AG04450 (cell line): ENCODE measurements around the gene VSX2. TPM values are rescaled to one million over a fixed set of nuclear protein-coding genes. Genes with fewer than 3 reads are reported as not detected.

Source experiments
- CTCF ChIA-PET: fragments of 300-600, 350-600 bp; formaldehyde crosslinking; extraction: SDS; loops from one replicate; lab custom pipeline; 2022; ENCODE audit warnings: antibody characterized with exemption, inconsistent platforms; lab: Charles Lee
- POLR2A ChIA-PET: fragments of 350-600 bp; formaldehyde crosslinking; extraction: SDS; loops from one replicate; lab custom pipeline; 2021; ENCODE audit warnings: antibody characterized with exemption, inconsistent platforms; lab: Yijun Ruan, JAX
- DNase-seq: peaks from one replicate; pipeline ENCODE4 v3.0.0-alpha.2; 2011; ENCODE audit warnings: low read depth, low spot score
- H3K27ac ChIP-seq: one replicate; pipeline ENCODE4 v1.5.1; 2012; ENCODE audit warnings: low read depth, low read length, control low read depth
- H3K27me3 ChIP-seq: one replicate; pipeline ENCODE4 v1.6.0; 2012; ENCODE audit warnings: low read length; ENCODE audit not compliant: control insufficient read depth, insufficient read depth
- H3K4me3 ChIP-seq: 2 replicates; pipeline ENCODE4 v1.5.1; 2011; ENCODE audit warnings: mild to moderate bottlenecking, low read depth, low read length, control low read depth
- H3K9me3 ChIP-seq: 2 replicates; pipeline ENCODE4 v1.5.1; 2012; ENCODE audit warnings: low read length; ENCODE audit not compliant: control insufficient read depth, insufficient read depth
- polyA plus RNA-seq: library from polyadenylated mRNA; depleted of rRNA; stranded (reverse); fragments of >200 nt; gene quantifications from 2 replicates; pipeline ENCODE4 v1.2.3, GENCODE V29; 2011
- TF ChIP-seq, protein P1 (sequence below): IDR thresholded peaks from 2 replicates; pipeline ENCODE4 v1.5.1; 2011; ENCODE audit warnings: low read depth, low read length, control low read depth, inconsistent platforms

Gene VSX2
- polyA plus RNA-seq, 1 experiment, result not detected

DNA sequence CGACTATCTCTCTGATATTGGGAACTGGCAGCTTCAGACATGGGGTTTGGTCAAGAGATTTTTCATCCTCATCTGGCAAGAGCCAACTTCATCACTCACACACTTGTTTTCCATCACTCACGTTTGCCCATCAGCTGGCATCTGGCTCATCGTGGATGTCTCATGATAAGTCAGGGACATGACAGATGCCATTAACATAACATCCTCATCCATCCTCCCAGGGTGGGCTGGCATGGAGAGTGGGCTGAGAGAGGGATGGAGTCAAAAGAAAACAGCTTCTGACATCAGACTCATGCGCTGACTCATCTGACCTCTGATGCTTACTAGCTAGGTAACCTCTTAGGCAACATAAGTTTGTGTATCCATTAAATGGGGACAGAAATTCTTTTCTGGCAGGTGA is 1.8 kb upstream of the VSX2 start:
- CTCF ChIA-PET, result no interaction called here
- Histone ChIP-seq H3K27me3 (peaks cover 77% of the 10 kb centered on the region), H3K27ac (no peak overlapping the region), H3K9me3 (peaks cover 14% of the 10 kb centered on the region; the same call in 1 of the 2 replicates), H3K4me3 (no peak overlapping the region)
- POLR2A ChIA-PET, result no interaction called here
- TF ChIP-seq, protein P1, sequence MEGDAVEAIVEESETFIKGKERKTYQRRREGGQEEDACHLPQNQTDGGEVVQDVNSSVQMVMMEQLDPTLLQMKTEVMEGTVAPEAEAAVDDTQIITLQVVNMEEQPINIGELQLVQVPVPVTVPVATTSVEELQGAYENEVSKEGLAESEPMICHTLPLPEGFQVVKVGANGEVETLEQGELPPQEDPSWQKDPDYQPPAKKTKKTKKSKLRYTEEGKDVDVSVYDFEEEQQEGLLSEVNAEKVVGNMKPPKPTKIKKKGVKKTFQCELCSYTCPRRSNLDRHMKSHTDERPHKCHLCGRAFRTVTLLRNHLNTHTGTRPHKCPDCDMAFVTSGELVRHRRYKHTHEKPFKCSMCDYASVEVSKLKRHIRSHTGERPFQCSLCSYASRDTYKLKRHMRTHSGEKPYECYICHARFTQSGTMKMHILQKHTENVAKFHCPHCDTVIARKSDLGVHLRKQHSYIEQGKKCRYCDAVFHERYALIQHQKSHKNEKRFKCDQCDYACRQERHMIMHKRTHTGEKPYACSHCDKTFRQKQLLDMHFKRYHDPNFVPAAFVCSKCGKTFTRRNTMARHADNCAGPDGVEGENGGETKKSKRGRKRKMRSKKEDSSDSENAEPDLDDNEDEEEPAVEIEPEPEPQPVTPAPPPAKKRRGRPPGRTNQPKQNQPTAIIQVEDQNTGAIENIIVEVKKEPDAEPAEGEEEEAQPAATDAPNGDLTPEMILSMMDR, result no peak
- DNase-seq, result no peak

DNA sequence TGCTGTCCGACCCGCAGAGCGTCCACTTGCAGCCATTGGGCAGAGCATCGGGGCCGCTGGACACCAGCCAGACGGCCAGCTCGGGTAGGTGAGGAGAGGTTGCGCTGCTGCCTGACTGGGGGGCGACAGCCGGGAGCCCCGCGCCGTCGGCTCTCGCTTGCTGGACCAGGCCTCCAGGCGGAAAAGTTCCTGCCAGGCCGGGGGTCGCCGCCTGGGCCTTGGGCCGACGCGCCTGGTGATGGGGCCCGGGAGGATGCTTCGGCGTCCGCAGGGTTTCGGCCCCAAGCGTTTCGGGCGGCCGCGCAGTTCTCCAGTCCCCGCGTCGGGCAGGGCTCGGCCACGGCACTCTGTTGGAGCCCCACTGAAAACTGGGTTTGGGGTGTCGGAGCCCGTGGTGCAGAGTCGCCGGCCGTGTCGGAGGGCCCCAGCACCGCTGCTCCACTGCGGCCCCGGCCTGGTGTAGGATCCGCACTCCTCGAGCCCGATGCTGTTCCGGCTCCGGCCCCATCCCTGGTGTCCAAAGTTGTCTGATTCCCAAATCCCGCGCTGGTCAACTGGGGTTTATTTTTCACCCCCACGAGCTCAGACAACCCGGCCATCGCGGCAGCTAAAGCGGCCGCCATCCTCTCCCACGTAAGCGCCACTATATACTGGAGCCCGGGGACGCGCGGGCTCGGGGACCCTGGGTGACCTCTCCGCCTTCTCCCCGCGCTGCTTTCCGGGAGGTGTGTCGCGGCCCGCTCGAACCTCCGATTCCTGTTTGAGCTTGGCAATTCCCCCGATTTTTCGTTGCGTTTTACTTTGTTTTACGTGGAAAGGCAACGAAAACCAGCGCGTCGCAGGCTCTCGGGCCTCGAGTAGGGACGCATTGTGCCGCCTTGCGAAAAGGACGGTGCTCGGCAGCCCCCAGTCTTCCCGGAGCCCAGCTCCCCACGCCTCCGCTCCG is 872 bp downstream of the VSX2 start:
- H3K9me3 ChIP-seq, result peaks cover 11% of the 10 kb centered on the region; the same call in 1 of the 2 replicates
- H3K27me3 ChIP-seq, result peaks cover 81% of the 10 kb centered on the region
- TF ChIP-seq, protein P1, result no peak
- H3K4me3 ChIP-seq, result no peak overlapping the region
- H3K27ac ChIP-seq, result no peak overlapping the region
- ChIA-PET POLR2A (no interaction called here), CTCF (interaction anchor here (1.2 to 2.0 kb wide), 2 partner anchors 12 to 23 kb away, joined by 3 to 6 read pairs; no protein-coding TSS in a partner anchor)
- no peak for DNase-seq

DNA sequence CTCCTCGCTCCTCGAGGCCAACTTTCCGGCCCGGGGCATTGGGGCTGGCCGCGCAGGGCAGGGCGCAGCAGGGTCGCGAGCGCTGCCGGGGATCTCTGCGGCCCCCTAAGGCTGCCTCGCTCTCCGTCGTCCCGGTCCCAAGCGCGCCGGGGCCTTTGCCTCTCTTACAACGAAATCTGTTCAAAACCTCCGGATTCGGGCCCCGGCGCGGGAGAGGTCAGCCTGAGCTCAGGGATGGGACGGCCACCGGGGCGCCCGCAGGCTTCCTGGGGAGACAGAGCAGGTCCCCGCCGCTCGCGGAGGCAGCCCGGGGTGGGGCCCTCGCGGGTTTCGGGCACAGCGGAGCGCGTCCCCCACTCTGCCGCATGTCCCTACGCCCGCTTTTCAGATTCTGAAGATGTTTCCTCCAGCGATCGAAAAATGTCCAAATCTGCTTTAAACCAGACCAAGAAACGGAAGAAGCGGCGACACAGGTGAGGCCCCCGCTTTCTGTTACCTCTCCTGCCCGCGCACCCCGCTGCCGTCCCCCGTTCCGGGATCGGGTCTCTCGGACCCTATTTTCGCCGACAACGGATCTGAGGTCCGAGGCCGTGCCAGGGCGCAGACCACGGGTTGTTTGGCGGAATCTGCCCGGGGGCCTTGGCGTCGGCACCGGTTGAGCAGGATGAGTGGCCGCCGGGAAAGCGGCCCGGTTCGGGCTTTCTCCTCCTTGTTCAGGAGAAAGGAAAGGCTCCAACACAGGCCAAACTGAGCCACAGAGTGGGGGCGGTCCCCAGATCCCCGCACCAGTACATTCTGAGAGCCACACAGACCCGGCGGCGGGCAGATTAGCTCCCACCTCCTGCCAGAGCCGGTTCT is 1.8 kb downstream of the VSX2 start:
- no peak overlapping the region for H3K27ac ChIP-seq
- CTCF ChIA-PET, result interaction anchor here (1.2 to 2.0 kb wide), 2 partner anchors 11 to 24 kb away, joined by 3 to 6 read pairs; no protein-coding TSS in a partner anchor
- peaks cover 11% of the 10 kb centered on the region; the same call in 1 of the 2 replicates for H3K9me3 ChIP-seq
- POLR2A ChIA-PET, result no interaction called here
- H3K4me3 ChIP-seq, result no peak overlapping the region
- no peak for DNase-seq
- TF ChIP-seq, protein P1, result no peak
- peaks cover 86% of the 10 kb centered on the region for H3K27me3 ChIP-seq

DNA sequence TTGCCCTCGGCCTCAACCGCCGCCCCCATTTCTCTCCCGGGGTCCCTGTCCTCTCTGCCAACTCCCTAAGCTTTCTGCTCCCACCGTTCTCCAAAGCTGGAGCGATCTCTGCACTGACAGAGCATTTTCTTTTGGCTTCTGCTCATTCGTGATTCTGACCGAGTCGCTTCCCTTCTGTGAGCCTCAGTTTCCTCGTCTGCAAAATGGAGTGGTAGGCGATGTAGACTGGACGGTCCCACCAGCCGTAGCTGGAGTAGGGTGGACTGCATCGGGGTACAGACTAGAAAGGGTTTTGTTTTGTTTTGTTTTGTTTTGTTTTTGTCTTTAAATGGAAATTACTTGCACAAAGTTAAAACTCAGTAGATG is 2.4 kb downstream of the VSX2 start:
- ChIA-PET CTCF (interaction anchor here (0.7 kb wide), 1 partner anchor 15 kb away, joined by 6 read pairs; no protein-coding TSS in a partner anchor), POLR2A (no interaction called here)
- Histone ChIP-seq H3K27me3 (peaks cover 92% of the 10 kb centered on the region), H3K4me3 (no peak overlapping the region), H3K27ac (no peak overlapping the region), H3K9me3 (peaks cover 11% of the 10 kb centered on the region; the same call in 1 of the 2 replicates)
- no peak for DNase-seq
- TF ChIP-seq, protein P1, result no peak
